HG03025 (cell line): Measurements from ENCODE around the gene GABRR2.
"Not testable (repeated sequence)": the region's sequence is repeated elsewhere in the genome, so short reads cannot be mapped to it uniquely, and the experiment has no call there.

Experiments
- ATAC-seq: cut with Tn5 transposase; IDR thresholded peaks from one replicate; pipeline ENCODE4 v1.9.1; 2021; ENCODE audit warnings: mild to moderate bottlenecking, moderate library complexity; ENCODE audit not compliant: unreplicated experiment, low FRiP score

Gene GABRR2

GRCh38 chr6:89264296-89264695, 50.8 kb downstream of the GABRR2 start:
- no peak for ATAC-seq

- ATAC-seq, result no peak
Measured at GRCh38 chr6:89260832-89261231, 54.3 kb downstream of the GABRR2 start.

GRCh38 chr6:89260310-89260709, 54.8 kb downstream of the GABRR2 start:
- ATAC-seq, result no peak

GRCh38 chr6:89258912-89259311, 56.2 kb downstream of the GABRR2 start:
- peak; percentile 71 for ATAC-seq

- no peak for ATAC-seq
Measured at GRCh38 chr6:89257781-89258180, 57.3 kb downstream of the GABRR2 start.

GRCh38 chr6:89257346-89257745, 57.8 kb downstream of the GABRR2 start:
- no peak for ATAC-seq

- no peak for ATAC-seq
Measured at GRCh38 chr6:89255417-89255816, 59.7 kb downstream of the GABRR2 start.

- no peak for ATAC-seq
Measured at GRCh38 chr6:89254569-89254968, 60.5 kb downstream of the GABRR2 start.

GRCh38 chr6:89252907-89253306, 62.2 kb downstream of the GABRR2 start:
- no peak for ATAC-seq

GRCh38 chr6:89251976-89252375, 63.1 kb downstream of the GABRR2 start:
- no peak for ATAC-seq

GRCh38 chr6:89251170-89251569, 63.9 kb downstream of the GABRR2 start:
- ATAC-seq, result no peak

GRCh38 chr6:89250239-89250638, 64.9 kb downstream of the GABRR2 start:
- no peak for ATAC-seq

- peak; percentile 70 for ATAC-seq
Measured at GRCh38 chr6:89244241-89244985, 70.7 kb downstream of the GABRR2 start.

- no peak for ATAC-seq
Measured at GRCh38 chr6:89243331-89243629, 71.8 kb downstream of the GABRR2 start.

- ATAC-seq, result no peak
Measured at GRCh38 chr6:89242574-89243330, 72.3 kb downstream of the GABRR2 start.

GRCh38 chr6:89239338-89239737, 75.8 kb downstream of the GABRR2 start:
- ATAC-seq, result no peak

GRCh38 chr6:89237158-89237557, 77.9 kb downstream of the GABRR2 start:
- ATAC-seq, result no peak

GRCh38 chr6:89233605-89234004, 81.5 kb downstream of the GABRR2 start:
- not testable (repeated sequence) for ATAC-seq

GRCh38 chr6:89222712-89223039, 92.4 kb downstream of the GABRR2 start:
- ATAC-seq, result no peak

- no peak for ATAC-seq
Measured at GRCh38 chr6:89221971-89222711, 93.0 kb downstream of the GABRR2 start.

GRCh38 chr6:89221129-89221528, 94.0 kb downstream of the GABRR2 start:
- ATAC-seq, result no peak
